OCI-LY1 (cell line): Measurements from ENCODE around the gene RHEX.

Experiments used
- EZH2 ChIP-seq: fragments of 200-600 bp; sonication (generic), shearing (Covaris generic); IDR thresholded peaks from 2 replicates; pipeline ENCODE4 v1.8.0; 2017; ENCODE audit warnings: borderline replicate concordance, mixed run types, mild to moderate bottlenecking, antibody characterized with exemption, low read length, moderate library complexity, mixed read lengths
- TF ChIP-seq, protein P1 (sequence below): fragments of 200-600 bp; sonication (generic), shearing (Covaris generic); IDR thresholded peaks from 2 replicates; pipeline ENCODE4 v1.5.1; 2017; ENCODE audit warnings: mild to moderate bottlenecking, antibody characterized with exemption, low read length, moderate library complexity, mixed read lengths

DNA sequence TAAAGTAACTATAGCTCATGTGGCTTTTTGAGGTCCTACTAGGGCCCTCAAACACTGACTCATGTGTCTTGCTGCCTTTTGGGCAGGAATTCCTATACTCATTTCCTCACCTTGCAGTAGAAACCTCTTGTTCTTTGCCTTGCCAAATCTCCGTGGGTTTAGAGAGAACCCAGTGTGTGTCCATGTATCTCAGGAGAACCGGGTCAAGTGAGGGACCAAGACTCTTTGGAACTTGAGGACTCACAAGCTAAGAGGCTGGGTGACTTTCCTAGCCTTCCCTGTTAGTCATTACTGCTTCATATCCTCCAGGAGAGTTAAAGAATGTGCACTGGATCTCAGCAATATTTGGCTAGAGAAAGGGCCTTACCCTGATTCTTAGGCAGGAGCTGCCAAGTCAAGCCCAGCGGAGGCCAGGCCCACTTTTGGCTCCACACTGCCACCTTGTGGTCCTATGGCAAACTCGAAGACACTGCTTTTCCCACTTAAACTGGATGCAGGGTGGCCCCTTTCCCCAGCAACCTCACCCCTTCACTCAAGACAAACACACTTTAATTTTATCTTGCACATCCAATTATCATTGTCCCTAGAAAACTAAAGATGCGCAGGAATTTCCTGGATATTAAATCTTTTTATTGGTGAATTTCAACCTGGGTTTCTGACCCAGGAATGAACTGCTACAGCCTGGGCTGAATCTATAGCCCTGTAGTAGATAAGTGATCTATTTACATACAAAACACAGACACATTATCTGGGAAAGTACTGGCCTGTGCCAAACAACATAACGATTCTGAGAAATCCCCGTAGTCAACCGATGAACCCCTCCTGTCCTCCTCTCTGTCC lies 53.6 kb downstream of the RHEX start:
- TF ChIP-seq, protein P1, sequence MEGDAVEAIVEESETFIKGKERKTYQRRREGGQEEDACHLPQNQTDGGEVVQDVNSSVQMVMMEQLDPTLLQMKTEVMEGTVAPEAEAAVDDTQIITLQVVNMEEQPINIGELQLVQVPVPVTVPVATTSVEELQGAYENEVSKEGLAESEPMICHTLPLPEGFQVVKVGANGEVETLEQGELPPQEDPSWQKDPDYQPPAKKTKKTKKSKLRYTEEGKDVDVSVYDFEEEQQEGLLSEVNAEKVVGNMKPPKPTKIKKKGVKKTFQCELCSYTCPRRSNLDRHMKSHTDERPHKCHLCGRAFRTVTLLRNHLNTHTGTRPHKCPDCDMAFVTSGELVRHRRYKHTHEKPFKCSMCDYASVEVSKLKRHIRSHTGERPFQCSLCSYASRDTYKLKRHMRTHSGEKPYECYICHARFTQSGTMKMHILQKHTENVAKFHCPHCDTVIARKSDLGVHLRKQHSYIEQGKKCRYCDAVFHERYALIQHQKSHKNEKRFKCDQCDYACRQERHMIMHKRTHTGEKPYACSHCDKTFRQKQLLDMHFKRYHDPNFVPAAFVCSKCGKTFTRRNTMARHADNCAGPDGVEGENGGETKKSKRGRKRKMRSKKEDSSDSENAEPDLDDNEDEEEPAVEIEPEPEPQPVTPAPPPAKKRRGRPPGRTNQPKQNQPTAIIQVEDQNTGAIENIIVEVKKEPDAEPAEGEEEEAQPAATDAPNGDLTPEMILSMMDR, result peak; percentile 92
- no peak for TF ChIP-seq EZH2
